HL-60/S4 treated with retinoic acid at 250 ng/mL for 4 days and 3 days (cell line): ENCODE data around the gene NDUFA12.

ENCODE experiments used
- in situ Hi-C: fragments of 300-500 bp; cut with MboI; formaldehyde crosslinking; loops from 2 replicates; pipeline ENCODE4 v1.7.0; 2022; ENCODE audit warnings: low sequenced_read_pairs

Gene NDUFA12

GRCh38 chr12:94982456-94982855, 21.0 kb downstream of the NDUFA12 start:
- in situ Hi-C loops, result no loop called here

GRCh38 chr12:94980577-94980976, 22.9 kb downstream of the NDUFA12 start:
- in situ Hi-C loops, result no loop called here

- in situ Hi-C loops, result no loop called here
Observed at GRCh38 chr12:94979941-94980340, 23.6 kb downstream of the NDUFA12 start.

DNA sequence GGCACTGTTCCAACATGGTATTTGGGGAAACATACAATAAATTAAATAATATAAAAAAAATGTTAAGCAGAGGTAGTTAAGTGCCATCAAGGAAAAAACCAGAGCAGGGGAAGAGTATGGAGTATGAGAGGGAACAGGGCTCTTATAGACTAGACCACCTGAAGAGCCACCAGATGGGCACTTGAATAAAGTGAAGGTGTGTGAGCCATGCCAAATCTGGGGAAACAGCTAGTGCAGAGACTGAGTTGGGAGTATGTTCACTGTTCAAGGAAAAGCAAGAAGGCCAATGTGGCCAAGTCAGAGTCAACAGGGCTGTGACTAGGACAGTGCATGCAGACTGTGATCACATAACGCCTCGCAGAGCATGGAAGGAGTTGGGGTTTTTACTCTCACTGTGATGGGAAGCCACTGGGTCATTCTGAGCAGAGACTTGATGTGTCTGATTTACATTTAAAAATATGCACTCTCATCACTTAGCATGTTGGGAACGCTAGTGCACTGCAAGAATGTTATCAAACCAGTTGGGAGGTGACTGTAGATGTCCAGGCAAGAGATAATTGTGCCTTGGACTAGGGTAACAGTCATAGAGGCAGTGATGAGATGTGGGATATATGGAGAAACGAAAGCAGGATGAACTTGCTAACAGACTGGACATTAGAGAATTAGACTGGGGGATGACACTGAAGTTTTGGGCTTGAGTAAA, 25.6 kb downstream of the NDUFA12 start:
- in situ Hi-C loops, result no loop called here

- in situ Hi-C loops, result no loop called here
Observed at GRCh38 chr12:94973221-94973620, 30.3 kb downstream of the NDUFA12 start.

GRCh38 chr12:94972795-94973194, 30.7 kb downstream of the NDUFA12 start:
- in situ Hi-C loops, result no loop called here

- in situ Hi-C loops, result no loop called here
Observed at GRCh38 chr12:94971923-94972322, 31.6 kb downstream of the NDUFA12 start.

- in situ Hi-C loops, result no loop called here
Observed at GRCh38 chr12:94970560-94970959, 32.9 kb downstream of the NDUFA12 start.

- in situ Hi-C loops, result no loop called here
Observed at GRCh38 chr12:94969424-94969823, 34.1 kb downstream of the NDUFA12 start.

- in situ Hi-C loops, result no loop called here
Observed at GRCh38 chr12:94965982-94966630, 37.4 kb downstream of the NDUFA12 start.

GRCh38 chr12:94963649-94964048, 39.8 kb downstream of the NDUFA12 start:
- in situ Hi-C loops, result no loop called here

- in situ Hi-C loops, result no loop called here
Observed at GRCh38 chr12:94962670-94963069, 40.8 kb downstream of the NDUFA12 start.

- in situ Hi-C loops, result no loop called here
Observed at GRCh38 chr12:94961911-94962310, 41.6 kb downstream of the NDUFA12 start.

DNA sequence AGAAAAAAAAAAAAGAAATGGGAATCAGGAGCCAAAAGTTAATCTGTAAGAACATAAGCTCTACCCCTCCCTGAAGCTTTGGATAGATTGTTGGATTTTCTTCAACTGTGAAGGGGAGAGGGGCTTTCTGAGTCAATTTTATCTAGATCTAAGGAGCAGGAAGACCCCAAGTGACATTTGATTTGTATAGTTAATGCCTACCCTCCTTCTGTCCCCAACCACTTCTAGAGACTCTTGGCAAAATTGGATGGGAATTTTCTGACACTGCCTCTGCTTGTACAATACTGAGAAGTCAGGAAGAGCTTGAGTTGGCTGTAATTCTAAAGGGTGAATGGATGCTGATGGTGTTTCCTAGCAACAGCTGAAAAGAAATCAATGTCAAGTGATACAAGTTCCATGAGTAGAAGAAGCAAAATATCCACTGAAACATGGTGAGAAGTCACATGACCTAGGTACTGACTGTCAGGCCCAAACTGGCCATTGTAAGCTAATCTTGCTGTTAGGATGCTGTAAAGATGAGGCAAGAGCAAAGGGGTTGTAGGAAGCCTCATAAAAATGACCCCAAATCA, 42.2 kb downstream of the NDUFA12 start:
- in situ Hi-C loops, result no loop called here

- in situ Hi-C loops, result no loop called here
Observed at GRCh38 chr12:94957006-94957405, 46.5 kb downstream of the NDUFA12 start.

DNA sequence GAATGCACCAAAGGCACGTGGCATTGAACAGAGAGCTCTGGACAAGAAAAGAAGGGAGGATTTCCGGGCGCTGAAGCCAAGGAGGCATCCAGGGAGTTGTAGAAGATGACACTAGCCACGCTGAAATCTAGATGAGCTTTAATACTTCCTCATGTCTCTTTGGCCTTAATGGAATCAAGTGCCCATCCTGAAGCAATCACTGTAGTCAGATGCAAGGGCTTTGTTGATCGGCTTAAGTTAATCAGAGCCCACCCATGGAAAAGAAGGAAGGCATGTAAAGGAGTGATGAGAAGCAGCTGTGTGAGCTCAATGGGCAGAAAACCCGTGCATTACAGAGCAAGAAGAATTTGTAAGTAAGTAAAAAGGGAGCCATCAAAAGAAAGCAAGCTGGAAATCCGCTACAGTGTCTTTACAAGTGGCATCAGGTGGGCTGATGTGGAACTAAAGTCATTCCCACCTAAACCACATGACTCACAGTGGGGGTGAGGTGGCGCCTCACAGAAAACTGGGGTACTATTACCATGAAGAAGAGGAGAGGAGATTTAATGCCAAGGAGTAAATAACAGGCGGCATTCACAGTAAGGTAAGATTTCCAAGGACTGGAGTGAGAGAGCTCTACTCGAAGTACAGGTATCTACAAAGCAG, 48.4 kb downstream of the NDUFA12 start:
- in situ Hi-C loops, result no loop called here

- in situ Hi-C loops, result no loop called here
Observed at GRCh38 chr12:94954029-94954685, 49.3 kb downstream of the NDUFA12 start.

- in situ Hi-C loops, result no loop called here
Observed at GRCh38 chr12:94952325-94952724, 51.2 kb downstream of the NDUFA12 start.

DNA sequence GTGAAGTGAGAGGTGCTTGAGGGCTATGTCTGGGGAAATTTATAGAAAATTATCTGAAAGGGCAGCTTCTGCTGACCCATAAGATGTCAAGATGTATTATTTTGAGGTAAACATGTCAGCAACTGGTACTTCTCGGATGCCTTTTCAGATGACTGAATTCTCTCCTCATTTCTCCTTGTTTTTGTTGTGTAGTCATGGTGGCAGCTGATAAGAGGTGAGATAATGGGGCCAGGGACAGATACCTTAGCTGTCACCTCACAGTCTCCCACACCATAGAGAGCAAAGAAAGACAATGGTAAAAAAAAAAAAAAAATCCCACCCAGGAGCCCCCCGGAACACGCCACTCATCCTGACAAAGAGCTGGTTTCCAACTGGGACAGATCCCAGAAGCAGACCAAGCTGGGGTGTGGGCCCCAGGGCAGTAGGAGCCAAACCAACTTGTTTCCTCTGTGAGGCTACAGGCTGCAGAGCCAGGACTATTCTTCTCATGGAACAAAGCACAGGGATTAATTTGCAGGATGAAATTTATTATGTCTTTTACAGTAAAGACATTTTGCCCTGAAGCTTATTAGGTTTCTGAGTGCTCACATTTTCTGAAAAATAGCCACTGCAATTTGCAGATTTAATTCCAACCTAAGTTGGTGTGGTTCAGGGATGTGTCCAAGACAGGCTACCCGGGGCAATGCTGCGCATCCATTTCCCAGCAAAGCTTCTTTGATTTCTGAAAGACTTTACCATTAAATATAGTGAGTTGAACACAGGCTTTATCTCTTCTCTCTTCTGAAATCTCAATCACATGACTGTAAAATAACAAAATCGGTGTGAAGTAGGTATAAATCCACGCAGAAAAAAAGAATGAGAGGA, 52.2 kb downstream of the NDUFA12 start:
- in situ Hi-C loops, result no loop called here

- in situ Hi-C loops, result no loop called here
Observed at GRCh38 chr12:94948232-94948810, 55.2 kb downstream of the NDUFA12 start.
